Endothelial cell of umbilical vein (primary cell): ENCODE measurements around the gene TDRD9.

Experiments used
- EZH2 ChIP-seq: IDR thresholded peaks from 2 replicates; pipeline ENCODE4 v1.6.1; 2012; ENCODE audit warnings: borderline replicate concordance, low read depth, mild to moderate bottlenecking, moderate library complexity, low read length, inconsistent platforms; ENCODE audit not compliant: severe bottlenecking
- MYC ChIP-seq: IDR thresholded peaks from one replicate; pipeline ENCODE4 v1.6.1; 2011; ENCODE audit warnings: mild to moderate bottlenecking, low read depth, low read length
- POLR2AphosphoS5 ChIP-seq: IDR thresholded peaks from 2 replicates; pipeline ENCODE4 v1.6.1; 2012; ENCODE audit warnings: low read depth, mild to moderate bottlenecking, control low read depth, low read length, moderate library complexity; ENCODE audit not compliant: insufficient read depth
- TF ChIP-seq, protein P1 (sequence below): IDR thresholded peaks from 2 replicates; pipeline ENCODE4 v1.6.1; 2011; ENCODE audit not compliant: insufficient read depth, insufficient read length
- TF ChIP-seq, protein P2 (sequence below), 2 donors: IDR thresholded peaks; 1 replicate in 1 of 2; 2 replicates in 1 of 2; pipeline ENCODE4 v1.5.1; 2011; ENCODE audit warnings: low read length in 2 of 2, mild to moderate bottlenecking in 2 of 2, moderate library complexity in 2 of 2, control low read depth in 1 of 2, inconsistent platforms in 1 of 2, low read depth in 1 of 2; ENCODE audit not compliant: insufficient read depth in 1 of 2; ENCODE audit errors: extremely low read depth in 1 of 2

DNA sequence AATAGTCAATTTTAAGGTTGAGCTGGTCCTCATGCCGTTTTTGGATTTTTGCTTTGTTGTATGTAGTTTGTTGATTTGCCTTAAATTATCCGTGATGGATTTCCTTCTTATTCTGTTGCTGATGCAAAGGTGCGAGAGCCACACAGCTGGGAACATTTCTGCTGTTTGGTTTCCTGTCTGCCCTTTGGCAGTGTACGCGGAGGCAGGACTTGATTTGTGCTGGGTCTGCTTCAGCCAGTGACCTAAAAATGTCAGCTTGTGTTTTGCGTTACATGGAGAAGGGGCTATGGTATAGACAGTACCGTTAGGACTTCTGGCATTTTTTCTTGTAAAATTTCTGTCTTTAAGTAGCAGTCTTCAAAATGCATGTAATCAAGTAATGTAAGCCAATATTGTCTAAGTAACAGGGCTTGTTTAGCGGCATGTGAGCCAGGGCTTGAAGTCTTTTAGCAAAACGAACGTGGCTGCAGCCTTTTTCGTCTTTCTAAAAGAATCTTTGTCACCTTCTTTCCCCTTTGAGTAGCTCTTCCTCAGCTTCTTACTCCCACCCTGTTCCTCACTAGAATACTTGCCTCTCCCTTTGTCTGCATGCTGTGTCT lies 32.3 kb downstream of the TDRD9 start:
- TF ChIP-seq, protein P1, sequence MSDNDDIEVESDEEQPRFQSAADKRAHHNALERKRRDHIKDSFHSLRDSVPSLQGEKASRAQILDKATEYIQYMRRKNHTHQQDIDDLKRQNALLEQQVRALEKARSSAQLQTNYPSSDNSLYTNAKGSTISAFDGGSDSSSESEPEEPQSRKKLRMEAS, result no peak
- TF ChIP-seq POLR2AphosphoS5 (no peak), MYC (no peak), EZH2 (no peak)
- TF ChIP-seq, protein P2, sequence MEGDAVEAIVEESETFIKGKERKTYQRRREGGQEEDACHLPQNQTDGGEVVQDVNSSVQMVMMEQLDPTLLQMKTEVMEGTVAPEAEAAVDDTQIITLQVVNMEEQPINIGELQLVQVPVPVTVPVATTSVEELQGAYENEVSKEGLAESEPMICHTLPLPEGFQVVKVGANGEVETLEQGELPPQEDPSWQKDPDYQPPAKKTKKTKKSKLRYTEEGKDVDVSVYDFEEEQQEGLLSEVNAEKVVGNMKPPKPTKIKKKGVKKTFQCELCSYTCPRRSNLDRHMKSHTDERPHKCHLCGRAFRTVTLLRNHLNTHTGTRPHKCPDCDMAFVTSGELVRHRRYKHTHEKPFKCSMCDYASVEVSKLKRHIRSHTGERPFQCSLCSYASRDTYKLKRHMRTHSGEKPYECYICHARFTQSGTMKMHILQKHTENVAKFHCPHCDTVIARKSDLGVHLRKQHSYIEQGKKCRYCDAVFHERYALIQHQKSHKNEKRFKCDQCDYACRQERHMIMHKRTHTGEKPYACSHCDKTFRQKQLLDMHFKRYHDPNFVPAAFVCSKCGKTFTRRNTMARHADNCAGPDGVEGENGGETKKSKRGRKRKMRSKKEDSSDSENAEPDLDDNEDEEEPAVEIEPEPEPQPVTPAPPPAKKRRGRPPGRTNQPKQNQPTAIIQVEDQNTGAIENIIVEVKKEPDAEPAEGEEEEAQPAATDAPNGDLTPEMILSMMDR (IDR thresholded peaks at IDR 0.05; ENCODE audit: extremely low read depth in 1 of 2, insufficient read depth in 1 of 2, low read depth in 1 of 2, low read length in 2 of 2), result no peak
